OCI-LY7 (cell line): Measurements from ENCODE around the gene FHOD3.

Source experiments
- CTCF ChIP-seq: fragments of 200-600 bp; sonication (generic); conservative IDR thresholded peaks from 2 replicates; pipeline ENCODE4 v1.5.1; 2014; ENCODE audit warnings: mild to moderate bottlenecking, antibody characterized with exemption, low read length, moderate library complexity, mixed read lengths
- EZH2phosphoT487 ChIP-seq: fragments of 200-600 bp; sonication (generic); IDR thresholded peaks from 2 replicates; pipeline ENCODE4 v1.6.1; 2018; ENCODE audit warnings: low read depth, borderline replicate concordance, mild to moderate bottlenecking, mixed run types, antibody characterized with exemption, low read length, moderate library complexity, mixed read lengths

- TF ChIP-seq CTCF (no peak), EZH2phosphoT487 (no peak)
These were observed 388.1 kb downstream of the FHOD3 start for GRCh38 chr18:36685580-36685979.
